Hindlimb muscle (tissue), 1 donor: ENCODE results near the gene TSR2. TPM values are rescaled to one million over a fixed set of nuclear protein-coding genes. Genes with fewer than 3 reads are reported as not detected.
"Not testable (repeated sequence)": the region's sequence is repeated elsewhere in the genome, so short reads cannot be mapped to it uniquely, and the experiment has no call there.

Source experiments
- DNase-seq: peaks from one replicate; pipeline ENCODE4 v3.0.0-alpha.2; 2013
- polyA plus RNA-seq: library from polyadenylated mRNA; unstranded; fragments of 120-200 nt; gene quantifications from one replicate; pipeline ENCODE4 v1.2.1, GENCODE V29; 2013; ENCODE audit not compliant: insufficient read length

Gene TSR2
- polyA plus RNA-seq, 1 donor = 45.4 TPM

DNA sequence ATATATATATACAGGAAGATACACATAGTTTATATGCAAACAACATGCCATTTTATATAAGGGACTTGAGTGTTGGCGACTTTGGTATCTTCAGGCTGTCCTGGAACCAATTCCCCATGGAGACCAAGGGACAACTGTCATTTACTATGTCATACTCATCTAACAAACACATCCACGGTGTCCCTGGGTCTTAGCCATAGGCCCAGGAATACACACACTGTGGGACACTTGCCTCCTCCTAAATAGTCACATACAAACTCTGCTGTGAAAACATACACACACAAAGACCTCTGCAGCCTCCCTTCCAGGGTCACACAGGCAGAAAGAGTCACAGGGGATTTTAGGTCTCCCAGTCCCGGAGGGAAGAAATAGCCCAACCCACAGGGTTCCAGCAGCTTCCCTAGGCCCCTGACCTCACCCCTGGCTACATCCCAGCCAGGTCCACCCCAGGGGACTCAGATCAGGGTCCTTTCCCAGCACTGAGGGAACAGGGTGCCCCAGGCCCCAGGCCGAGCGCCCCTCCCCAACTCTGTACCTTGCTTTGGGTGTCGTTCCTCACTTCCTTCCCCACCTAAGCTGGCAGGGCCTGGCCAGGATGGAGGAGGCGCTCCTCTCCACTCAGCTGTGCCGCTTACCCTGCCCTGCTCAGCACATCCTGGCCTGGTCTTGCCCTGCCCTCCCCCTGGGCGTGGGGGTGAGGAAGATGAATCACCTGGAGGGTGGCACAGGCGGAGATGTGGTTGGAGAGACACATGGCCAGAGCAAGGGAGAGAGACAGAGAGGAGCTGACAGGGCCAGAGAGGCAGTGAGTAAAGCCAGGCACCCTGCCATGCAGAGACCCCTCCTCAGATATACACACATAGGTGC, 34.0 kb downstream of the TSR2 start:
- DNase-seq = no peak

DNA sequence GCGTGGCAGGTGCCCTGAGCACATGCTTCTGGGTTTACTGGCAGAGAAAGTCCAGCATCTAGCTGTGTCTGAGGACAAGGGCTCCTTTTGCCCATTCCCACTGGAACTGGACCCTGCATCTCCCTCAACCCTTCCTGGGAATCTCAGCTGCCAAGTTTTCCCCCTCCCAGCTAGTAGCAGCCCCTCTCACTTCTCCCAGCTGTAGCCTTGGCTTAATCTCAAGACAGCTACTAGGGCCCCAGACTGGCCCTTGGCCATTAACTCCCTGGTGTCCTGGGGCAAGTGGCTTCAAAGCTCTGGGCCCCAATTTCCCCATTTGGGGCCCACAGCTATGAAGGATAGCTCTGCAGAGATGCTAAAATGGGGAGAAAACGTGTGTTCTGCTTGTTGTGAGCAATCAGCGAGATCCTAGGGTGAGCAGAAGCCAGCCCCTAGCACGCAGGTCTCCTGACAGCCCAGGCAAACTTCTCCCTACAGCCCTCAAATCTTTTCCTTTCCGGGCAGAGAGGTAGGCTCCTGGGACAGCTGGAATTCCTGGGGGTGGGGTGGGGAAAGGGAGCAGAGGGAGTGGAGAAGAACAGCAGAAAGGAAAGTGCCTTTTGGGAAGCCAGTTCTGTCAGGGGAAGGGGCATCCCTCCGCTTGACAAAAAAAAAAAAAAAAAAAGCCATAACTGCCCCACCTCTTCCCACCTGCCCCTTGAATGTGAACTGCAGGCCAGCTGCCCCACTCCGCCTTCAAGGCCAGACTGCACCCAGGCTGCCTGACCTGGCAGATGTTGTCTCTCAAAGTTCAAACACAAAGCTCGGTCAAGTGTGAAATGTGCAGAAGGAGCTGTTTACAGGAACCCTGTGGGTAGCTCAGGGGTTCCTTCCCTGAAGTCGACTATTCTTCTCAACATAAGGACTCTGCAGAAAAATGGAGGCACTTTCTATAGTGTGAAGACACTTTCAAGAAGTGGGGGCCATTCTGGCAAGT, 39.2 kb downstream of the TSR2 start:
- DNase-seq = no peak

DNA sequence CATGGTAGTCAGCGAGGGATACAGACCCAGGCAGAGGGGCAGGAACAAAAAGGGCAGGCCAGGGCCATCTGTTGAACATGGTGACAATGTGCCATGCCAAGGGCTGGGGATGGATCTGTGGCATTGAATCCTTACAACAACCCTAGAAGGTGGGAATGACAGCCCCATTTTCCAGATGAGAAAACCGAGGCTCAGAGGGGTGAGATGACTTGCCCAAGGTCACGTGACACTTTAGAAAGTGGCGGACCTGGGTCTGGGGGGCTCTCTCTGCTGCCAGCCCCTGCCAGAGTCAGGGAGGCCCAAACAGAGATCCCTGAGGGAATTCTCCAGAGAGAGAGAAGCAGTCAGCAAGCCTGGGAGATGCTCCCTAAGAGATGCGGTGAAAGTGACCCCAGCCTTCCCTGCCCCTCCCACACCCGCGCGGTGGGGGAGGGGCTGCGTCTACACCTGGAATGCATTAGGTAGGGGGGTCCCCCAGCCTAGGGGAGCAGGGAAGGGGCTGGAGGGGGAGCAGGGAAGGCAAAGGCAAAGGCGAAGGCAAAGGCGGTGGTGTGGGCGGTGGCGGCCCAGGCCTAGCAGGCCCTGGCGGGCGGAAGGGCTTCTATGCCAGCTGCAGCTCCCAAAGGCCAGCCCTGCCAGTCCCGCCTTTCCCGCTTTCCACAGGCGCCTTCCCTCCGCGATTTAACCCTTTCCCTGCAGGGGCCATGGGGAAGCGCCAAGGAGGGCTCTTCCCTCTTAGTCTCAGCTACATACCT, 42.8 kb downstream of the TSR2 start:
- DNase-seq = no peak

DNA sequence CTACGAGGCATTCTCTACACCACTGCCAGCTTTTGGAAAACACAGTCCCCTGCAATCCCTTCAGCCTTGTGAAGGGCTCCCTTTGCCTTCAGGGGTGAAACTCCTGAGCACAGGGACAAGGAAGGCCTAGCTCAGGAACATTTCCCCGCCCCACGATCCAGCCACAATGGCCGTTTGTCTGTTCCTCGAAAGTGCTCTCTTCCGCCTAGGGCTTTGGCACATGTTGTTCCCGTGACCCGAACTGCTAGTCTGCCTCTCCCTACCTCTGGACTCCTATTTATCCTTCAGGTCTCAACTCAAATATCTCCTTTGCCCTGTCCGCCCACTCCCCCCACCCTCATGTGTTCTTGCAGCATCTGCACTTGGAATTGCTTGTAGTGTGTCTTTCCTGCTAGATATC, 43.7 kb downstream of the TSR2 start:
- DNase-seq = no peak

DNA sequence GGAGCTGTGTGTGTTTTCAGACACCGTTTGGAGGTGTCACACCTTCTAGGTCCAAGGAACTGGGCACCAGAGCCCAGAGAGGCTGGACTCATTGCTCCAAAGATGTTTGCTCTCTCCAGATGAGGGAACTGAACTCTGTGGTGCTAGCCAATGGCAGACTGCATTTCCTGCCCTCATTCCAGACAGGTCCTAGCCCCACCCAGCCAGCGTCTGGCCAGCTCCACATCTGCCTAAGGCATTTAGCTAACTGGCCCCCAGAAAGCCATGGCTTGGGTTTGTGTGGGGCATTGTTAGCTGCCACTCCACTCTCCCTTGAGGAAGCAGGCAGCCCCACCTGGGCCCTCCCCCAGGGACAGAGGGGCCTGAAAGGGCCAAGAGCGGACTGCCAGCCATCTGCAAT, 44.5 kb downstream of the TSR2 start:
- DNase-seq = no peak

DNA sequence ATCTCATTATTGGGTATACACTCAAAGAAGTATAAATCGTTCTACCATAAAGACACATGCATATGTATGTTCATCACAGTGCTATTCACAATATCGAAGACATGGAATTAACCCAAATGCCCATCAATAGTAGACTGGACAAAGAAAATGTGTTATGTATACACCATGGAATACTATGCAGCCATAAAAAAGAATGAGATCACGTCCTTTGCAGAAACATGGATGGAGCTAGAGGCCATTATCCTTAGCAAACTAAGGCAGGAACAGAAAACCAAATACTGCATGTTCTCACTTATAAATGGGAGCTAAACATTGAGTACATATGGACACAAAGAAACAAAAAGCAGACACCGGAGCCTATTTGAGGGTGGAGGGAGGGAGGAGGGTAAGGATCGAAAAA, 49.6 kb downstream of the TSR2 start:
- not testable (repeated sequence) for DNase-seq

DNA sequence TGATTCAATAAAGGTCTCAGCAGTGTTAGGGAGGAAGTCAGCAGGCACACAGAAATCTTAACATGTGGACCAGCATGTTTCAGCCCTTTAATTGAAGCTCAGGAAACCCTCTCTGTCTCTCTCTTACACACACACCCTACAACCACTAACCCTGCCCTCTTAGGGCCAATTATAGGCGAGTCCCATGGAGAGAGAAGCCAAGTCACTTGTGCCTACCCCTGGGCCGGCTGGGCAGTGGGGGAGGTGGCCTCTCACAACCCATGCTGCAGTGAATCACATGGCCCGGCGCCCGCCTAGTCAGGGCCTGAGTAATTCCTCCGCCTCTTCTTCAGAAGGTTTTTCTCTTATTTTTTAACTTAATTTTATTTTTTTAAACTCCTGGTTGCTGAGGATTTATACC, 52.1 kb downstream of the TSR2 start:
- DNase-seq = no peak

DNA sequence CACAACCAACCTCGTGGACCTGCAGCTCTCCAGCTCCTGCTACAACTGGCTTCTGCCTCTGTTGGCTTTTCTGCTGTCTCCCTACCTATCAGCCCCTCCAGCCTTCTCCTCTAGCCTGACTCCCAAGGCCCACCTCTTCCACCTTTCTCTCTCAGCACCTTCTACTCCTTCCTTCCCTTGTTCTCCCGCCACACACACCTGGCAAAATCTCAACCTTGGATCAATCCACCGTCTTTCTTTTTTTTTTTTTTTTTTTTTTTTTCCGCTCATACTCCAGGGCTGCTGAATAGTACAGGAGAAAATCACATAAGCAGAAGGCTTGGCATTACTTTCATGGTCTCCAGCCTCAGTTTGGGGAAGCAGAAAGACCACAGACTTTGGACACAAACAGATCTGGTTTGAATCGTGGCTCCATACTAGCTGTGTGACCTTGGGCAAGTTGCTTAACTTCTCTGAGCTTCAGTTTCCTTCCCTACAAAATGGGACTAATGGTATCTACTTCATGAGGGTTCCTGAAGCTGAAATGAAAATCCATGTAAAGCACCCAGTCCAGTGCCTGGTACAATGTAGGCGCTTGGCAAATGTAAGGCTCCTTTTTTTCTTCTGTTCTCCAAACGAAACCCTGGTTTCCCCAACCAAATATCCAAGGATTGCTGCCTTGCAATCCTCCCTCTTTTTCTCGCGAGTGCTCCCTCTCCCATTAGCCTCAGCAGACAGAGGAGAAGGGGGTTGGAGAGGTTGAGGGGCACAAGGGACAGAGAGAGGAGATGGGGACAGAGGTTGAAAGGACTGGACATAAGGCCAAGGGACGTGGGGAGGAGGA, 54.2 kb downstream of the TSR2 start:
- DNase-seq = no peak

Other genes with a start within 250 kb of the TSR2 start
- 2.0 TPM for gene WNK3, start 82.4 kb upstream of the TSR2 start, polyA plus RNA-seq
- 17.2 TPM for gene FGD1, start 55.8 kb downstream of the TSR2 start, polyA plus RNA-seq
- 22.0 TPM for gene GNL3L, start 89.8 kb downstream of the TSR2 start, polyA plus RNA-seq